Adrenal gland (tissue), 12 donors: ENCODE measurements around the gene AXL. TPM values are rescaled to one million over a fixed set of nuclear protein-coding genes. Genes with fewer than 3 reads are reported as not detected.

Experiments used
- DNase-seq, 7 donors: peaks; one replicate each; pipeline ENCODE4 v3.0.0-alpha.2; 2019 to 2020
- H3K27ac ChIP-seq, 5 donors: fragments of 200-600 bp; sonication (generic) in 4 of 5; 1 replicate in 3 of 5; 2 replicates in 2 of 5; pipeline versions ENCODE4 v1.5.1 to v1.8.0; 2016 to 2020; ENCODE audit warnings: mild to moderate bottlenecking in 1 of 5
- H3K27me3 ChIP-seq: fragments of 200-600 bp; 2 replicates; pipeline ENCODE4 v1.8.0; 2021
- H3K36me3 ChIP-seq, 2 donors: fragments of 200-600 bp; replicated peaks in 1 of 2; 1 replicate in 1 of 2; 2 replicates in 1 of 2; pipeline versions ENCODE4 v1.5.1 to v1.8.0; 2018 to 2022
- H3K4me1 ChIP-seq, 2 donors: fragments of 200-600 bp; replicated peaks in 1 of 2; 1 replicate in 1 of 2; 2 replicates in 1 of 2; pipeline versions ENCODE4 v1.5.1 to v1.8.0; 2018 to 2021
- H3K4me3 ChIP-seq, 4 donors: fragments of 200-600 bp; sonication (generic) in 3 of 4; one replicate each; pipeline ENCODE4 v1.5.1; 2016 to 2018
- H3K9me3 ChIP-seq, 3 donors: fragments of 200-600 bp; sonication (generic) in 1 of 3; replicated peaks in 1 of 3; 1 replicate in 2 of 3; 2 replicates in 1 of 3; pipeline versions ENCODE4 v1.5.1 to v1.8.0; 2016 to 2021
- POLR2A ChIP-seq, 2 donors: fragments of 450-650 bp; IDR thresholded peaks; one replicate each; pipeline ENCODE4 v1.6.1; 2017; ENCODE audit warnings: antibody characterized with exemption in 2 of 2, mild to moderate bottlenecking in 2 of 2, moderate library complexity in 1 of 2
- WGBS, 4 donors: extraction: QIAGEN DNeasy Blood & Tissue Kit in 2 of 4; methylation state at CpG; one replicate each; pipeline versions ENCODE4 v1.1.5 to v1.1.7; 2013 to 2017; 5-methylcytosine and 5-hydroxymethylcytosine counted together
- intact Hi-C, 2 donors: fragments of 100-400 bp; cut with DNase I; formaldehyde crosslinking; loops; one replicate each; pipeline versions ENCODE4 v1.14.1 to v1.15.0; 2022 to 2023
- polyA plus RNA-seq, 3 donors: library from polyadenylated mRNA; stranded (reverse); fragments of 200-250 nt in 2 of 3; fragments of 350-450 nt in 1 of 3; fragmentation: Illumina TruSeq in 1 of 3; extraction: RNeasy Lipid Tissue Mini Kit (QIAGEN cat#74804) in 1 of 3; gene quantifications; one replicate each; pipeline ENCODE4 v1.2.3, GENCODE V29; 2013 to 2014
- total RNA-seq, 9 donors: library from RNA; depleted of rRNA in 4 of 9; stranded (reverse); fragments of >200 nt in 4 of 9; fragments of 120-200 nt in 1 of 9; fragmentation: NEBNext Ultra II Directional in 1 of 9; extraction: Animal tissue kit (Norgen Biotek cat#: 25700) in 1 of 9; gene quantifications; one replicate each; pipeline versions ENCODE4 v1.1.0 to v1.2.4, GENCODE V29; 2013 to 2023
- TF ChIP-seq, protein P1 (sequence below), 6 experiments: fragments of 450-650 bp in 4 of 6; fragments of 200-600 bp in 2 of 6; sonication (generic) in 1 of 6; IDR thresholded peaks; 1 replicate in 5 of 6; 2 replicates in 1 of 6; pipeline versions ENCODE4 v1.5.1 to v1.8.0; 2016 to 2021; ENCODE audit warnings: antibody characterized with exemption in 6 of 6, mild to moderate bottlenecking in 2 of 6, moderate library complexity in 1 of 6
- donor health status: healthy with polysubstance abuse.
- donor health status: Bipolar disorder and iron deficiency.
- donor health status: DM: yes; HTN: yes; CAD: no.
- donor health status: DM: no; HTN: no; CAD: no.
- donor health status: DM: no; HTN: no; CAD: no.
- donor health status: DM: yes; HTN: yes; CAD: no.

The AXL gene
- total and polyA plus RNA-seq, 12 donors = 12.0 to 105 (median 50.0) TPM

DNA sequence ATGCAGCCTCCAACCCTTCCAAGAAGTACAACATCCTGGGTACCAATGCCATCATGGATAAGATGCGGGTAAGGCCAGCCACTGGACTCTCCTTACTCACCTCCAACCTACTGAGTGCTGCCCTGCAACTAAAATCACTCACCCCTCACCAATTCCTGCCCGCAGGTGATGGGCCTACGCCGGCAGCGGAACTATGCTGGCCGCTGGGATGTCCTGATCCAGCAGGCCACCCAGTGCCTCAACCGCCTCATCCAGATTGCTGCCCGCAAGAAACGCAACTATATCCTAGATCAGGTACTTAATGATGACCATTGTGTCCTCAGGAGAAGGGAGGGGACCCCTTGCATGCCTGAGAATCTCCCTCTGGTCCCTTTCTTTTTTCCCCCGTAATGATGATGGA, 75.4 kb downstream of the AXL start:
- Histone ChIP-seq H3K27me3 (no peaks in the 10 kb centered on the region), H3K9me3 (no peaks in the 10 kb centered on the region), H3K27ac (no peak overlapping the region), H3K36me3 (peaks cover 0 to 79% of the 10 kb centered on the region in 2 donors), H3K4me1 (peaks cover 23 to 33% of the 10 kb centered on the region in 2 donors), H3K4me3 (no peak overlapping the region)
- no peak for DNase-seq
- intact Hi-C loops = no loop called here
- TF ChIP-seq, protein P1, sequence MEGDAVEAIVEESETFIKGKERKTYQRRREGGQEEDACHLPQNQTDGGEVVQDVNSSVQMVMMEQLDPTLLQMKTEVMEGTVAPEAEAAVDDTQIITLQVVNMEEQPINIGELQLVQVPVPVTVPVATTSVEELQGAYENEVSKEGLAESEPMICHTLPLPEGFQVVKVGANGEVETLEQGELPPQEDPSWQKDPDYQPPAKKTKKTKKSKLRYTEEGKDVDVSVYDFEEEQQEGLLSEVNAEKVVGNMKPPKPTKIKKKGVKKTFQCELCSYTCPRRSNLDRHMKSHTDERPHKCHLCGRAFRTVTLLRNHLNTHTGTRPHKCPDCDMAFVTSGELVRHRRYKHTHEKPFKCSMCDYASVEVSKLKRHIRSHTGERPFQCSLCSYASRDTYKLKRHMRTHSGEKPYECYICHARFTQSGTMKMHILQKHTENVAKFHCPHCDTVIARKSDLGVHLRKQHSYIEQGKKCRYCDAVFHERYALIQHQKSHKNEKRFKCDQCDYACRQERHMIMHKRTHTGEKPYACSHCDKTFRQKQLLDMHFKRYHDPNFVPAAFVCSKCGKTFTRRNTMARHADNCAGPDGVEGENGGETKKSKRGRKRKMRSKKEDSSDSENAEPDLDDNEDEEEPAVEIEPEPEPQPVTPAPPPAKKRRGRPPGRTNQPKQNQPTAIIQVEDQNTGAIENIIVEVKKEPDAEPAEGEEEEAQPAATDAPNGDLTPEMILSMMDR (IDR thresholded peaks at IDR 0.05) = no peak
- TF ChIP-seq POLR2A (IDR thresholded peaks at IDR 0.05) = no peak
- 89 to 98% (median 96%) methylated on average over 3 to 10 of the region's 10 CpGs for WGBS, 4 donors

DNA sequence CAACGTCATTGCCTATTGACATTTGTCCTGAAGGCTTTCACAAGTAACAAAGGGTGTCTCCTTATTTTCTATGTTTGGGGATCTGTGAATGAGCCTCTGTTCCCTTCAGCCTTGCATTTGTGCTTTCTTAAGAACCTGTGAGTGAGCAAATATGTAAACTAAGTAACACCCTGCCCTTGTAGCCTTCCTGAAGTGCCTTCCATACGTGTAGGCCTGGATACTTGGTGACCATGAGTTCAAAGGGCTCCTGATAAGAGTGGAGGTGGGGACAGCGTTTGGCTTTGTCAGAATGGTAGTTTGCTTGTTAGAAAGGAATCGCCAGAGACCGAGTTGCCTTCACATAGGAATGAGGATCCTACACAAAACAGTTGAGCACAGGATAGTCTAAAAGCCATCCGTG, 76.5 kb downstream of the AXL start:
- DNase-seq = no peak
- Histone ChIP-seq H3K36me3 (peaks cover 0 to 74% of the 10 kb centered on the region in 2 donors), H3K4me1 (peaks cover 25 to 44% of the 10 kb centered on the region in 2 donors), H3K27me3 (no peaks in the 10 kb centered on the region), H3K9me3 (no peaks in the 10 kb centered on the region), H3K27ac (peak overlapping the region in 3 of 5 donors; percentile 2 to 73 (median 24)), H3K4me3 (no peak overlapping the region)
- TF ChIP-seq POLR2A (IDR thresholded peaks at IDR 0.05) = no peak
- TF ChIP-seq, protein P1 (IDR thresholded peaks at IDR 0.05) = no peak
- 56 to 63% (median 61%) methylated on average over 6 of the region's 6 CpGs for WGBS, 4 donors
- intact Hi-C loops = no loop called here

DNA sequence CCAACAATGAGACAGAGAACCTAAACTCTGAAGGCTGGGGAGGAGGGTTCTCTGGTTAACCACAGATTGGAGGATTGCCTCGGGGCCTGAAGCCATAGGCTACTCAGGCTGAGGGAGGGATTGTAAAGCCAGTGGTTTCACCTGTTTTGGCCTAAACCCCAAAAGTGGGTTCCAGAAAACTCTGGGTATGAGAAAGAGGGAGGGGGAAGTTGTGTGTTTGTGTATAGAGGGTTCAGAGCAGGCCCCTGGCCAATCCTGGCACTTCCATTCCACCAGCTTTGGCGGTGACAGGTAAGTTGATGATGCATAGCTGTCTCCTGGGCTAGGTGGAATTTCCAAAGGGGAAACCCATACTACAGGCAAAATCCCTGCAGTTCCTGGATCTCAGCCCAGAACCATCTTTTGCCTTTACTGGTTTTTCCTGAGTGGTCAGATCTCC, 77.4 kb downstream of the AXL start:
- Histone ChIP-seq H3K27ac (peak overlapping the region in 2 of 5 donors; percentile 73 to 80), H3K4me1 (peaks cover 25 to 44% of the 10 kb centered on the region in 2 donors), H3K9me3 (no peaks in the 10 kb centered on the region), H3K4me3 (no peak overlapping the region), H3K27me3 (no peaks in the 10 kb centered on the region), H3K36me3 (peaks cover 0 to 74% of the 10 kb centered on the region in 2 donors)
- no peak for TF ChIP-seq POLR2A (IDR thresholded peaks at IDR 0.05)
- TF ChIP-seq, protein P1 (IDR thresholded peaks at IDR 0.05) = no peak
- DNase-seq = no peak
- intact Hi-C loops = no loop called here
- WGBS, 4 donors = 83 to 95% (median 90%) methylated on average over 1 to 2 of the region's 2 CpGs

DNA sequence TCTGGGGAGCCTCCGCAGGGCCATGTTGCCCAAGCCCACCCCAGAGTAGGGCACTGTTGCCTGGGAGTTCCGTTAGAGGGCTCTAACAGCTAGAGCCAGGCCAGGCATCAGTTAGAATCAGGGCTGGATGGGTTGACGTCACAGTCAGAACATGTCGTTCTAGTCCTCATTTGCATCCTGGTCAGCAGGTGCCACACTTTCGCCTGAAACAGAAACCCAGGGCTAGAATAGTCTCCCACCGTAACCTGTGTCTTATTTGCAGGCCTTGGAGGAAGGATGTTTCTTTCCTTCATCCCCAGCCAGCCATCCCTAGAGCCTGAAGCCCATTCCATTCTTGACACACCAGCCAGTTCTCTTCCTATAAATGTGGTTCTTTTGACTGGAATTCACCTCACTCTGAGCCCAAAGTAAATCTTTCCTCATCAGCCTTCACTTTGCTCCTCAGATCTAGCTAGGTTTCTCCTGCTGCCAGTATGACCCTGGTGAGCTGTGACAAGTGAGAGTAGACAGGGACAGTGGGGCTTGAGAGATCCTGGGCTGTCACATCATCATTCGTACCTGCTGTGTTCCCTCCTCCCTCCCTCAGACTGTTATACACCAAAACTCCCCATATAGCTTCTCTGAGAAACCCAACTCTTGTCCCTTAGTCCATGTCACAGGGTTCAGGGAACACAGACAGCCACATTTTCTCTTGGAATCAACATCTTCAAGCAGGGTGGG, 78.8 kb downstream of the AXL start:
- intact Hi-C loops = no loop called here
- Histone ChIP-seq H3K4me3 (no peak overlapping the region), H3K27ac (peak overlapping the region in 4 of 5 donors; percentile 50 to 80 (median 68)), H3K4me1 (peaks cover 25 to 44% of the 10 kb centered on the region in 2 donors), H3K9me3 (no peaks in the 10 kb centered on the region), H3K36me3 (peaks cover 0 to 73% of the 10 kb centered on the region in 2 donors), H3K27me3 (no peaks in the 10 kb centered on the region)
- WGBS, 4 donors = 69 to 87% (median 75%) methylated on average over 3 to 7 of the region's 7 CpGs
- TF ChIP-seq POLR2A (IDR thresholded peaks at IDR 0.05) = no peak
- TF ChIP-seq, protein P1 (IDR thresholded peaks at IDR 0.05) = no peak
- peak in 1 of 7 donors; percentile 89 for DNase-seq
